Uterus (tissue), 4 donors: ENCODE results near the gene ATXN2L. TPM values are rescaled to one million over a fixed set of nuclear protein-coding genes. Genes with fewer than 3 reads are reported as not detected.
"Not testable (repeated sequence)": the region's sequence is repeated elsewhere in the genome, so short reads cannot be mapped to it uniquely, and the experiment has no call there.

Source experiments
- DNase-seq, 2 donors: peaks; one replicate each; pipeline ENCODE4 v3.0.0-alpha.2; 2019 to 2020
- H3K27ac ChIP-seq, 2 donors: fragments of 200-600 bp; sonication (generic); 1 replicate in 1 of 2; 2 replicates in 1 of 2; pipeline ENCODE4 v1.5.1; 2016 to 2018
- H3K27me3 ChIP-seq, 2 donors: fragments of 200-600 bp; sonication (generic); one replicate each; pipeline ENCODE4 v1.5.1; 2018 to 2019; ENCODE audit warnings: control low read depth in 1 of 2
- H3K36me3 ChIP-seq, 2 donors: fragments of 200-600 bp; sonication (generic); one replicate each; pipeline ENCODE4 v1.5.1; 2019; ENCODE audit warnings: control low read depth in 1 of 2
- H3K4me1 ChIP-seq, 2 donors: fragments of 200-600 bp; sonication (generic); one replicate each; pipeline ENCODE4 v1.5.1; 2018 to 2019; ENCODE audit warnings: control low read depth in 1 of 2
- H3K4me3 ChIP-seq, 2 donors: fragments of 200-600 bp; sonication (generic); 1 replicate in 1 of 2; 2 replicates in 1 of 2; pipeline ENCODE4 v1.5.1; 2018 to 2019; ENCODE audit warnings: mild to moderate bottlenecking in 1 of 2
- H3K9me3 ChIP-seq, 2 donors: fragments of 200-600 bp; sonication (generic); one replicate each; pipeline ENCODE4 v1.5.1; 2019; ENCODE audit warnings: control low read depth in 1 of 2
- CTCF ChIP-seq, 4 experiments: fragments of 200-600 bp in 2 of 4; fragments of 450-650 bp in 2 of 4; sonication (generic) in 2 of 4; IDR thresholded peaks; one replicate each; pipeline ENCODE4 v1.5.1; 2016 to 2019; ENCODE audit warnings: antibody characterized with exemption in 4 of 4, mild to moderate bottlenecking in 2 of 4, moderate library complexity in 1 of 4
- POLR2A ChIP-seq, 2 donors: fragments of 450-650 bp; IDR thresholded peaks; one replicate each; pipeline ENCODE4 v1.6.1; 2016; ENCODE audit warnings: antibody characterized with exemption in 2 of 2, mild to moderate bottlenecking in 1 of 2, moderate library complexity in 1 of 2
- intact Hi-C: fragments of 100-400 bp; cut with DNase I; formaldehyde crosslinking; loops from one replicate; pipeline ENCODE4 v1.15.1; 2023; ENCODE audit warnings: low total_unique reads
- total RNA-seq, 4 donors: library from RNA; depleted of rRNA in 3 of 4; stranded (reverse); fragments of >200 nt in 3 of 4; gene quantifications; one replicate each; pipeline versions ENCODE4 v1.1.0 to v1.2.4, GENCODE V29; 2014 to 2023
- donor health status: DM: yes; HTN: yes; CAD: no.

The ATXN2L gene
- 100 to 1,000 TPM in 1 of 4 donors, 10 to 100 TPM in 2, 1 to 10 TPM in 1; 7.2 to 130 (median 35.0) TPM for total RNA-seq

- peaks cover 0 to 12% of the 10 kb centered on the region in 2 donors for H3K4me1 ChIP-seq
- H3K36me3 ChIP-seq: no peaks in the 10 kb centered on the region
- H3K27me3 ChIP-seq: no peaks in the 10 kb centered on the region
- DNase-seq: peak; percentile 92 to 93
- H3K4me3 ChIP-seq: peak within 1 kb of the TSS; percentile 94 to 97
- TF ChIP-seq CTCF (IDR thresholded peaks at IDR 0.05) (peak in 2 of 4 experiments; percentile 45 to 55), POLR2A (IDR thresholded peaks at IDR 0.05) (peak; percentile 61 to 87)
- intact Hi-C loops: no loop called here
- H3K27ac ChIP-seq: peak within 1 kb of the TSS; percentile 94 to 100
- H3K9me3 ChIP-seq: no peaks in the 10 kb centered on the region
Measured at GRCh38 chr16:28822520-28823290, at the start of gene ATXN2L. TSS of gene ATXN2L (plus strand) at chr16:28822999. CDS start at chr16:28823260, 261 bp downstream.

GRCh38 chr16:28781697-28782096 lies 41.1 kb upstream of the ATXN2L start:
- H3K4me1 ChIP-seq, H3K9me3 ChIP-seq, intact Hi-C loops, DNase-seq, H3K36me3 ChIP-seq, H3K27ac ChIP-seq, H3K27me3 ChIP-seq, H3K4me3 ChIP-seq: not testable (repeated sequence)

GRCh38 chr16:28782357-28782756 lies 40.4 kb upstream of the ATXN2L start:
- H3K4me3 ChIP-seq, intact Hi-C loops, H3K4me1 ChIP-seq, DNase-seq, H3K27ac ChIP-seq, H3K9me3 ChIP-seq, H3K36me3 ChIP-seq, H3K27me3 ChIP-seq: not testable (repeated sequence)

- DNase-seq: peak; percentile 5 to 63
- H3K9me3 ChIP-seq, H3K27ac ChIP-seq, H3K4me1 ChIP-seq, intact Hi-C loops, H3K4me3 ChIP-seq, H3K36me3 ChIP-seq, H3K27me3 ChIP-seq: not testable (repeated sequence)
- peak; percentile 9 to 39 (median 36) for TF ChIP-seq CTCF (IDR thresholded peaks at IDR 0.05)
Measured at GRCh38 chr16:28802235-28803019, 20.4 kb upstream of the ATXN2L start.

GRCh38 chr16:28807445-28808120 lies 15.2 kb upstream of the ATXN2L start:
- H3K36me3 ChIP-seq, intact Hi-C loops, H3K4me3 ChIP-seq, H3K27ac ChIP-seq, DNase-seq, H3K27me3 ChIP-seq, H3K4me1 ChIP-seq, H3K9me3 ChIP-seq: not testable (repeated sequence)

- intact Hi-C loops: no loop called here
- no peaks in the 10 kb centered on the region for H3K36me3 ChIP-seq
- DNase-seq: no peak
- peaks cover 0 to 6% of the 10 kb centered on the region in 2 donors for H3K4me1 ChIP-seq
- H3K9me3 ChIP-seq: no peaks in the 10 kb centered on the region
- H3K27me3 ChIP-seq: no peaks in the 10 kb centered on the region
- H3K27ac ChIP-seq: no peak overlapping the region
- no peak overlapping the region for H3K4me3 ChIP-seq
- TF ChIP-seq POLR2A (IDR thresholded peaks at IDR 0.05) (no peak), CTCF (IDR thresholded peaks at IDR 0.05) (no peak)
Measured at GRCh38 chr16:28820016-28820415, 2.8 kb upstream of the ATXN2L start.

GRCh38 chr16:28820546-28820945 lies 2.3 kb upstream of the ATXN2L start:
- H3K27me3 ChIP-seq, intact Hi-C loops: not testable (repeated sequence)

More at GRCh38 chr16:28820546-28820945, 2.3 kb upstream of the ATXN2L start:
- H3K27ac ChIP-seq, H3K9me3 ChIP-seq, H3K36me3 ChIP-seq, DNase-seq, H3K4me3 ChIP-seq: not testable (repeated sequence)
- peaks cover 0 to 11% of the 10 kb centered on the region in 2 donors for H3K4me1 ChIP-seq
